Astrocyte of the spinal cord (primary cell): ENCODE measurements around the gene FTO.

Source experiments
- DNase-seq: peaks from one replicate; pipeline ENCODE4 v3.0.0; 2011; ENCODE audit warnings: low read depth, low spot score
- H3K4me3 ChIP-seq: 2 replicates; pipeline ENCODE4 v1.5.1; 2011; ENCODE audit warnings: low read depth, mild to moderate bottlenecking, low read length, moderate library complexity
- in situ Hi-C: cut with HindIII; loops from 2 replicates; pipeline ENCODE4 v1.10.0; 2017; ENCODE audit warnings: low sequenced_read_pairs
- TF ChIP-seq, protein P1 (sequence below): IDR thresholded peaks from 2 replicates; pipeline ENCODE4 v1.5.1; 2012; ENCODE audit warnings: low read depth, mild to moderate bottlenecking, low read length, inconsistent platforms

The FTO gene

DNA sequence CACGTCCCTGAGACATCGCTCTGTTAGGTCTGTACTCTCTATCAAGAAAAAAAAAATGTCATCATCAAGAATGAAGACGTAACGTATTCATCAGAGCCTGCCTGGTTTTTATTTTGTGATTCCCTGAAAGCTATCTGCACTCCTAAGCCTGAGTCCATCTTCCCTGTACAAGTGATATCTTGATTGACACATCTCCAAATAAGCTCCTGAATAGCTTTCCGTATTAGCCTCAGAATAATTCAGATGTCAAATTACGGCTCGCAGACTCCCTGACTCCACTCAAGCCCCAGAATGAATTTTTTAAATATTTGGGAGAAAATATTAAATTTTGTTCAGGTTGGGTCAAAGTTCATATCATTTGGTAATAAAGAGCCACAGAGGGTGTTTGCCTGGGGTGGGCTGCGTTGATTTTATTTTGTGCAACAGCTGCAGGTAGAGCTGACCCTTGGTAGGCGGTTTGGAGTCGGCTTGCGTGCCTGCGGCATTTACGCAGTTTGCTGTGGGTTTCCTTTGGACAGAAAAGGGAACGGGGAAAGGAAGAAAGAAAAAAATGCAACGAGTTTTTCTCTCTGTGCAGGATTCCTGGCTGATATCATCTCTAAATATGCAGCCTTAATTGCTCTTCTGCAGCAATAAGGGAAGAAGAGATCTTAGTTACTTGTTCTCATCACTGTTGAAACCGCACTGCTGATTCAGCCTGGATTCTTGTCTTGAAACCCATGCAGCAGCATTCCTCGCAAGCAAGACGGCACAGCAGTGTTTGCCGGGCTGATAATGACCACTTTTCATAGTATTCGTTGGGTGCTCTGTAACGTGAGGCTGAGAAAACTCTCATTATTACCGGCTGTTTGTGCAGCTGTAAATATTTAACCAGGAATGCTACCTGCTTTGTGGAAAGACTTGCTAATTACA lies 467.9 kb downstream of the FTO start:
- in situ Hi-C loops, result no loop called here
- H3K4me3 ChIP-seq, result no peak overlapping the region
- DNase-seq, result peak; percentile 62
- TF ChIP-seq, protein P1, sequence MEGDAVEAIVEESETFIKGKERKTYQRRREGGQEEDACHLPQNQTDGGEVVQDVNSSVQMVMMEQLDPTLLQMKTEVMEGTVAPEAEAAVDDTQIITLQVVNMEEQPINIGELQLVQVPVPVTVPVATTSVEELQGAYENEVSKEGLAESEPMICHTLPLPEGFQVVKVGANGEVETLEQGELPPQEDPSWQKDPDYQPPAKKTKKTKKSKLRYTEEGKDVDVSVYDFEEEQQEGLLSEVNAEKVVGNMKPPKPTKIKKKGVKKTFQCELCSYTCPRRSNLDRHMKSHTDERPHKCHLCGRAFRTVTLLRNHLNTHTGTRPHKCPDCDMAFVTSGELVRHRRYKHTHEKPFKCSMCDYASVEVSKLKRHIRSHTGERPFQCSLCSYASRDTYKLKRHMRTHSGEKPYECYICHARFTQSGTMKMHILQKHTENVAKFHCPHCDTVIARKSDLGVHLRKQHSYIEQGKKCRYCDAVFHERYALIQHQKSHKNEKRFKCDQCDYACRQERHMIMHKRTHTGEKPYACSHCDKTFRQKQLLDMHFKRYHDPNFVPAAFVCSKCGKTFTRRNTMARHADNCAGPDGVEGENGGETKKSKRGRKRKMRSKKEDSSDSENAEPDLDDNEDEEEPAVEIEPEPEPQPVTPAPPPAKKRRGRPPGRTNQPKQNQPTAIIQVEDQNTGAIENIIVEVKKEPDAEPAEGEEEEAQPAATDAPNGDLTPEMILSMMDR, result no peak

DNA sequence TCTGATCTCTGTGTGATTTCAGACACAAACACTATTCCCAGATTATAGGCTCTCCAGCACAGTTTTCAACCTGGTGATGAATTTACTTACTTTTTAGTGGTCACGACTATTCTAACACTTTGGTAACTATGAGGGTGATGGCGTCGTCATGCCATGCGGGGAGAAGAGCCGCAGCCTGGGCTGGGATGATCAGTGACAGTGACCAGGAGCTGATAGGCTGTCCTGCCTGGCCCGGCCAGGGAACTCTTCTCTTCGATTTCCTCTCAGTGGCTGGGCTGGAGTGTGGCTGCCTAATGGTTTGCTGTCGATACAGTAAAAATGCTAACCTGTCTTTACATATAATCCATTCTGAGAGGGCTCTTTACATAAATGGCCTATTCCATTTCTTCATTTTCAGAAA lies 469.5 kb downstream of the FTO start:
- TF ChIP-seq, protein P1, result no peak
- H3K4me3 ChIP-seq, result no peak overlapping the region
- in situ Hi-C loops, result no loop called here
- DNase-seq, result no peak

DNA sequence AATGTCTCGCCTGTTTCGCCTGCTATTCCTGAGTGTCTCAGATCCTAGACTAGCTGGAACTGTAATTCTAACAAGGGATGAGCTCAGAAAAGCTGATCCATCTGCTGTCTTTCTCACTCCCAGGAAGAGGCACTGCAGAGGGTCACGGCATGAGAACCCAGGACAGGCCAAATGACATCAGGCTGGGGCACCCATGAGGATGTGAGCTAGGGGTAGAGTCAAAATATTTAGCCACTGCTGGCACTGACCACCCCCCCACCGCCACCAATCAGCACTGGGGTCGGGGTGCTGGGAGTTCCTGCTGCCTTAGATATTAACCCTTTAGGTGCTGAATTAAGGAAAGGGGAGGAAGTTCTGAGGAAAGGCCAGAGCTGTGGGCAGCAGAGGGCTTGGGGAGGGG lies 470.2 kb downstream of the FTO start:
- no peak for DNase-seq
- in situ Hi-C loops, result no loop called here
- TF ChIP-seq, protein P1, result no peak

DNA sequence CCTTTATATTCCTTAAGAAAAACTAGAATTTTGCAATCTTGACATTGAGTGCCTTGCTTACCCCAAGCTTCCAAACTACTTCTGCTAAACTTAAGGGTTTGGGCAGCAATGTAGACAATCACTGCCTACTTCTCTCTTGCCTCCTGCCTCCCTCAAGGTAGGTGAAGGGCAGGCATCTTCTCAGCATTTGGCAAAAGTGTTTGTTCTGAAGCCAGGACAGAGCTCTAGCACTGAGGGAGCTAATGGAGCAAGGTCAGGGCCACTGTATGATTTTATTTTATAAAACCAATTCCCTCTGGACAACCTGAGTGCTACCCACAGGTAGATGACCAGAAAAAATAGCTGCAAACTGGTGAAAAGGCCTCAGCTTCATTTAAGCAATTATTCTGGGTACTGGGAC lies 470.8 kb downstream of the FTO start:
- in situ Hi-C loops, result no loop called here
- TF ChIP-seq, protein P1, result no peak

More for the DNA sequence above, 470.2 kb downstream of the FTO start:
- no peak overlapping the region for H3K4me3 ChIP-seq

DNA sequence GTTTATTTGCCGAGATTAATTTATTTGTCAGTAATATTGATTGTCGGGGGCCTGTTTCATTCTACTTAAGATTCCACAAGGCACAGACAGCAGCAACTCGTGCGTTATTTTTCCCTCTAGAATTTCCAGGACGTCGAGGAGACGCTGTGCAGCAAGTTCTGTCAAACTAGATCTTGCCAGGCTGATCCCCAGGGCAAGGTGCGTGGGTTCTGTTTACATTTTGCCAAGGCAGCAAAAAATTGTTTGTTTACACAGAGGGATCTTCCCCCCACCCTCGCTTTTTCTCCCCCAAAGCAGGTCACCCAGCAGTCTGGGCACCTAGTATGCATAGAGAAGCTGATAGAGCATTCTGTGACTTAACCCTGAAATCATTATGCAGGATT lies 471.2 kb downstream of the FTO start:
- TF ChIP-seq, protein P1, result no peak
- in situ Hi-C loops, result no loop called here
- H3K4me3 ChIP-seq, result no peak overlapping the region
- no peak for DNase-seq

More for the DNA sequence above, 470.8 kb downstream of the FTO start:
- no peak overlapping the region for H3K4me3 ChIP-seq
- no peak for DNase-seq

DNA sequence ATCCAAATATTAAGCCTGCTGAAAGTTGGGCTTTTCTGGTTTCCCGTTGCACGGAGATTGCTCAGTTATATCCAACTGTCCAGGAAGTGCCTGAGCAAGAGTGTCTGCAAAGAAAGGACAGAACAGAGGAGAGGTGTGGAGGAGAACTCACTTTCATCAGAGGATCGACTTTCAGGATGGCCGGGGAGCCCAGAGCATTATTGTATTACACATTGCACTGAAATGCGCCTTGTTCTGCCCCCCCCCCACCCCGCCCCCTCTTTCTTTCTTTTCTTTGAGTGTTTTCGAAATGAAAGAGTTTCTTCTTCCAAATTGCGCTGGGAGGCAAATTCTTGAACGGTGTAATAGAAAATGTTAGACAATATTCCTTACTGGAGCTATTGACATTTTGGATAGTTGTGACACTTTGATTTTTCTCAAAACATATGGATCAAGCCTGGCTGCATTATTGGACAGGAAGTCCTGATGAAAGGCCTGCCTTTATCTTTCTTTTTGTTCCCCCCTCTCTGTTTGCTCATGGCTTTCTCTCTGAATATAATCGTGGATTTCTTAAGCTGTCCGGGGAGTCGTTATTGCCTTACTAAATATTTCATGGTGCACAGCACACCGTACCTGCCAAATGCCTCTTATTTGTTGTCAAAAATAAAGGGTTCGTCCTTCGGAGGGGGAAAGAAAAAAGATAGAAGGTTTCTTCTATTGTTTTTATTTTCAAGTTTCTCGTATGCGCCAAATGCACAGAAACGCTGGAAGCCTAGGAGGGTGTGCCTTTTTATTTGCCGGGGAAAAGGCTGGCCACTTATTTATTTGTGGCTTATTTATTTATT lies 471.8 kb downstream of the FTO start:
- DNase-seq, result no peak
- no peak overlapping the region for H3K4me3 ChIP-seq
- in situ Hi-C loops, result no loop called here
- TF ChIP-seq, protein P1, result no peak
